Activated naive CD8-positive, alpha-beta T cell treated with anti-CD3 and anti-CD28 coated beads, Interleukin-2, amount 10 ng/mL, durations not matched to agents 7 days and 5 days (primary cell): ENCODE results near the gene BCO1. TPM values are rescaled to one million over a fixed set of nuclear protein-coding genes. Genes with fewer than 3 reads are reported as not detected.

ENCODE experiments used
- ATAC-seq: fragments of 150-1000 bp; cut with Tn5 transposase; one replicate; pipeline ENCODE4 v1.10.0; 2021; ENCODE audit warnings: low read depth, moderate library complexity
- POLR2A ChIA-PET: fragments of 350-600 bp; sonication (Branson Sonifier 250); formaldehyde crosslinking; loops from one replicate; lab custom pipeline; 2021; ENCODE audit warnings: antibody characterized with exemption; lab: Charles Lee
- DNase-seq: peaks from one replicate; pipeline ENCODE4 v3.0.0; 2021
- H3K27ac Mint-ChIP-seq: one replicate; pipeline ENCODE4 v1.8.0; 2022; ENCODE audit warnings: mild to moderate bottlenecking, mixed read lengths
- H3K27me3 Mint-ChIP-seq: one replicate; pipeline ENCODE4 v1.8.0; 2022; ENCODE audit warnings: mild to moderate bottlenecking, moderate library complexity, mixed read lengths
- H3K36me3 Mint-ChIP-seq: one replicate; pipeline ENCODE4 v1.8.0; 2021; ENCODE audit warnings: mild to moderate bottlenecking, mixed read lengths
- H3K4me1 Mint-ChIP-seq: one replicate; pipeline ENCODE4 v1.8.0; 2021; ENCODE audit warnings: mixed read lengths
- H3K4me3 Mint-ChIP-seq: one replicate; pipeline ENCODE4 v1.8.0; 2022; ENCODE audit warnings: mild to moderate bottlenecking, moderate library complexity, mixed read lengths
- H3K9me3 Mint-ChIP-seq: one replicate; pipeline ENCODE4 v1.8.0; 2021; ENCODE audit warnings: mixed read lengths
- total RNA-seq, 2 experiments: library from RNA; stranded (reverse); gene quantifications; one replicate each; pipeline ENCODE4 v1.2.3, GENCODE V29; 2021

Gene BCO1
- total RNA-seq, 2 experiments from 2014 or later, result not detected

GRCh38 chr16:81327011-81327410 lies 88.5 kb downstream of the BCO1 start:
- H3K4me1 Mint-ChIP-seq, result no peaks in the 10 kb centered on the region
- POLR2A ChIA-PET, result interaction anchor here (1.1 kb wide), 1 partner anchor 12 kb away, joined by 5 read pairs; the partner anchor contains the start of gene GAN
- ATAC-seq (no peak), DNase-seq (no peak)
- H3K4me3 Mint-ChIP-seq, result no peak overlapping the region
- no peaks in the 10 kb centered on the region for H3K9me3 Mint-ChIP-seq
- H3K27me3 Mint-ChIP-seq, result no peaks in the 10 kb centered on the region
- H3K36me3 Mint-ChIP-seq, result peaks cover 5% of the 10 kb centered on the region
- no peak overlapping the region for H3K27ac Mint-ChIP-seq

- DNase-seq (no peak), ATAC-seq (no peak)
- H3K9me3 Mint-ChIP-seq, result no peaks in the 10 kb centered on the region
- H3K4me1 Mint-ChIP-seq, result peaks cover 2% of the 10 kb centered on the region
- H3K4me3 Mint-ChIP-seq, result no peak overlapping the region
- POLR2A ChIA-PET, result interaction anchor here (1.1 kb wide), 1 partner anchor 13 kb away, joined by 5 read pairs; the partner anchor contains the start of gene GAN
- H3K36me3 Mint-ChIP-seq, result peaks cover 8% of the 10 kb centered on the region
- no peaks in the 10 kb centered on the region for H3K27me3 Mint-ChIP-seq
- no peak overlapping the region for H3K27ac Mint-ChIP-seq
These were observed 89.1 kb downstream of the BCO1 start for GRCh38 chr16:81327447-81328196.

GRCh38 chr16:81329947-81330346 lies 91.5 kb downstream of the BCO1 start:
- no peaks in the 10 kb centered on the region for H3K9me3 Mint-ChIP-seq
- H3K27me3 Mint-ChIP-seq, result no peaks in the 10 kb centered on the region
- DNase-seq, result no peak
- POLR2A ChIA-PET, result no interaction called here
- ATAC-seq, result no peak
- no peak overlapping the region for H3K27ac Mint-ChIP-seq
- H3K4me3 Mint-ChIP-seq, result no peak overlapping the region
- H3K4me1 Mint-ChIP-seq, result peaks cover 2% of the 10 kb centered on the region
- H3K36me3 Mint-ChIP-seq, result peaks cover 8% of the 10 kb centered on the region

- DNase-seq (no peak), ATAC-seq (no peak)
- H3K27ac Mint-ChIP-seq, result no peak overlapping the region
- H3K27me3 Mint-ChIP-seq, result no peaks in the 10 kb centered on the region
- peaks cover under 1% of the 10 kb centered on the region for H3K9me3 Mint-ChIP-seq
- no peak overlapping the region for H3K4me3 Mint-ChIP-seq
- H3K4me1 Mint-ChIP-seq, result peaks cover 2% of the 10 kb centered on the region
- H3K36me3 Mint-ChIP-seq, result peaks cover 11% of the 10 kb centered on the region
- POLR2A ChIA-PET, result no interaction called here
These were observed 94.9 kb downstream of the BCO1 start for GRCh38 chr16:81333356-81333755.

GRCh38 chr16:81335669-81336068 lies 97.2 kb downstream of the BCO1 start:
- ATAC-seq (no peak), DNase-seq (no peak)
- Mint-ChIP-seq H3K36me3 (peaks cover 18% of the 10 kb centered on the region), H3K4me1 (peaks cover 2% of the 10 kb centered on the region), H3K4me3 (no peak overlapping the region), H3K27ac (no peak overlapping the region), H3K9me3 (peaks cover 6% of the 10 kb centered on the region), H3K27me3 (no peaks in the 10 kb centered on the region)
- POLR2A ChIA-PET, result interaction anchor here (0.7 kb wide), 1 partner anchor 91 kb away, joined by 3 read pairs; no protein-coding TSS in a partner anchor

- peaks cover 12% of the 10 kb centered on the region for H3K9me3 Mint-ChIP-seq
- DNase-seq, result no peak
- peaks cover 20% of the 10 kb centered on the region for H3K36me3 Mint-ChIP-seq
- peaks cover 2% of the 10 kb centered on the region for H3K4me1 Mint-ChIP-seq
- no peak for ATAC-seq
- no peaks in the 10 kb centered on the region for H3K27me3 Mint-ChIP-seq
- no peak overlapping the region for H3K27ac Mint-ChIP-seq
- POLR2A ChIA-PET, result no interaction called here
- no peak overlapping the region for H3K4me3 Mint-ChIP-seq
These were observed 98.6 kb downstream of the BCO1 start for GRCh38 chr16:81337097-81337496.

Other genes starting within 250 kb of the BCO1 start
- 10 to 100 TPM; 72.3 to 73.0 TPM for gene CMC2, start 231.8 kb upstream of the BCO1 start, total RNA-seq
- 10 to 100 TPM; 39.4 to 47.0 TPM for gene CENPN, start 231.5 kb upstream of the BCO1 start, total RNA-seq
- gene ATMIN, start 202.8 kb upstream of the BCO1 start, total RNA-seq, result 10 to 100 TPM; 28.3 to 29.3 TPM
- under 1 TPM; 0.53 to 0.65 TPM for gene C16orf46, start 161.5 kb upstream of the BCO1 start, total RNA-seq
- gene GCSH, start 142.3 kb upstream of the BCO1 start, total RNA-seq, result 1 to 10 TPM; 8.4 to 8.6 TPM
- gene GAN, start 76.3 kb downstream of the BCO1 start, total RNA-seq, result 1 to 10 TPM; 9.0 to 9.3 TPM
- 10 to 100 TPM; 65.4 to 76.7 TPM for gene CMIP, start 206.1 kb downstream of the BCO1 start, total RNA-seq